HepG2 (cell line): ENCODE measurements around the gene FAM20A. TPM values are rescaled to one million over a fixed set of nuclear protein-coding genes. Genes with fewer than 3 reads are reported as not detected.

Experiments
- AHR ChIP-seq: IDR thresholded peaks from 2 replicates; pipeline ENCODE4 v1.6.1; 2018; ENCODE audit warnings: missing genetic modification reagents, missing compliant biosample characterization
- ATF6 ChIP-seq: sonication (generic); formaldehyde crosslinking; conservative IDR thresholded peaks from 2 replicates; pipeline ENCODE4 v1.4.0; 2020; ENCODE audit warnings: missing genetic modification reagents
- ISX ChIP-seq: sonication (generic); formaldehyde crosslinking; conservative IDR thresholded peaks from 2 replicates; pipeline ENCODE4 v1.5.0; 2020; ENCODE audit warnings: missing genetic modification reagents
- JUNB ChIP-seq: sonication (generic); formaldehyde crosslinking; IDR thresholded peaks from 2 replicates; pipeline ENCODE4 v1.8.0; 2022; ENCODE audit warnings: missing genetic modification reagents, mild to moderate bottlenecking, borderline replicate concordance
- MBNL3 ChIP-seq: fragments of 250-450 bp; sonication (Bioruptor Pico); conservative IDR thresholded peaks from 2 replicates; pipeline ENCODE4 v1.8.0; 2022; ENCODE audit warnings: mild to moderate bottlenecking, inconsistent platforms
- MNT ChIP-seq: fragments of 450-650 bp; IDR thresholded peaks from 2 replicates; pipeline ENCODE4 v1.6.1; 2016
- RBAK ChIP-seq: sonication (generic); formaldehyde crosslinking; IDR thresholded peaks from 2 replicates; pipeline ENCODE4 v1.5.1; 2020; ENCODE audit warnings: mild to moderate bottlenecking, missing genetic modification reagents
- SIX4 ChIP-seq: sonication (generic); formaldehyde crosslinking; IDR thresholded peaks from 2 replicates; pipeline ENCODE4 v1.4.0; 2020; ENCODE audit warnings: missing genetic modification reagents
- THAP11 ChIP-seq: IDR thresholded peaks from 2 replicates; pipeline ENCODE4 v1.6.1; 2016; ENCODE audit warnings: missing biosample characterization, missing genetic modification reagents
- ZBTB42 ChIP-seq: sonication (generic); formaldehyde crosslinking; IDR thresholded peaks from 2 replicates; pipeline ENCODE4 v1.5.0; 2020; ENCODE audit warnings: mild to moderate bottlenecking, missing genetic modification reagents
- ZEB1 ChIP-seq: IDR thresholded peaks from 2 replicates; pipeline ENCODE4 v1.6.1; 2012; ENCODE audit warnings: mild to moderate bottlenecking, low read depth, inconsistent platforms; ENCODE audit not compliant: insufficient replicate concordance
- ZNF121 ChIP-seq: sonication (generic); formaldehyde crosslinking; IDR thresholded peaks from 2 replicates; pipeline ENCODE4 v1.5.0; 2020; ENCODE audit warnings: mild to moderate bottlenecking, missing genetic modification reagents
- ZNF430 ChIP-seq: sonication (generic); formaldehyde crosslinking; IDR thresholded peaks from 2 replicates; pipeline ENCODE4 v1.9.0; 2021; ENCODE audit warnings: mild to moderate bottlenecking, missing genetic modification reagents
- ZNF558 ChIP-seq: sonication (generic); formaldehyde crosslinking; IDR thresholded peaks from 2 replicates; pipeline ENCODE4 v1.9.0; 2022; ENCODE audit warnings: mild to moderate bottlenecking, missing genetic modification reagents, borderline replicate concordance
- polyA plus RNA-seq, 8 experiments: library from polyadenylated mRNA; depleted of rRNA in 3 of 8; stranded (reverse) in 7 of 8; unstranded in 1 of 8; fragments of >200 nt; fragmentation: Illumina TruSeq in 4 of 8; extraction: Trizol in 4 of 8; gene quantifications; 2 replicates each; pipeline versions ENCODE4 v1.2.1 to v1.2.3, GENCODE V29; 2011 to 2016; ENCODE audit warnings: low read depth in 4 of 8, missing spikeins in 1 of 8, mixed read lengths in 1 of 8; ENCODE audit not compliant: insufficient read depth in 1 of 8
- total RNA-seq, 5 experiments: library from RNA; depleted of rRNA; stranded (reverse); fragments of >200 nt; fragmentation: Illumina TruSeq; extraction: Trizol; gene quantifications; 2 replicates each; pipeline ENCODE4 v1.2.3, GENCODE V29; 2016; ENCODE audit warnings: low read depth in 1 of 5
- TF ChIP-seq, protein P1 (sequence below): sonication (generic); formaldehyde crosslinking; IDR thresholded peaks from 2 replicates; pipeline ENCODE4 v1.4.0; 2020; ENCODE audit warnings: missing genetic modification reagents
- TF ChIP-seq, protein P2 (sequence below): sonication (generic); formaldehyde crosslinking; IDR thresholded peaks from 2 replicates; pipeline ENCODE4 v1.5.0; 2020; ENCODE audit warnings: mild to moderate bottlenecking, missing genetic modification reagents
- TF ChIP-seq, protein P3 (sequence below): IDR thresholded peaks from 2 replicates; pipeline ENCODE4 v1.6.1; 2016; ENCODE audit warnings: control low read depth
- TF ChIP-seq, protein P4 (sequence below): sonication (generic); formaldehyde crosslinking; IDR thresholded peaks from 2 replicates; pipeline ENCODE4 v1.9.0; 2021; ENCODE audit warnings: missing genetic modification reagents, mild to moderate bottlenecking, borderline replicate concordance

Gene FAM20A
- total and polyA plus RNA-seq, 2 of the 13 experiments (the other 11 are each of a cell fraction or from before 2014, with no cell fraction given), result 9.3 to 20.7 TPM

- TF ChIP-seq ISX (CRISPR knock-in tag) (no peak), JUNB (no peak), ZNF430 (CRISPR knock-in tag) (no peak), THAP11 (CRISPR knock-in tag) (no peak), AHR (no peak), ATF6 (no peak), ZBTB42 (CRISPR knock-in tag) (no peak), ZNF121 (CRISPR knock-in tag) (no peak), ZEB1 (no peak), MBNL3 (CRISPR knock-in tag) (no peak), RBAK (CRISPR knock-in tag) (no peak), ZNF558 (CRISPR knock-in tag) (no peak), SIX4 (CRISPR knock-in tag) (no peak), MNT (no peak)
- TF ChIP-seq, protein P1, sequence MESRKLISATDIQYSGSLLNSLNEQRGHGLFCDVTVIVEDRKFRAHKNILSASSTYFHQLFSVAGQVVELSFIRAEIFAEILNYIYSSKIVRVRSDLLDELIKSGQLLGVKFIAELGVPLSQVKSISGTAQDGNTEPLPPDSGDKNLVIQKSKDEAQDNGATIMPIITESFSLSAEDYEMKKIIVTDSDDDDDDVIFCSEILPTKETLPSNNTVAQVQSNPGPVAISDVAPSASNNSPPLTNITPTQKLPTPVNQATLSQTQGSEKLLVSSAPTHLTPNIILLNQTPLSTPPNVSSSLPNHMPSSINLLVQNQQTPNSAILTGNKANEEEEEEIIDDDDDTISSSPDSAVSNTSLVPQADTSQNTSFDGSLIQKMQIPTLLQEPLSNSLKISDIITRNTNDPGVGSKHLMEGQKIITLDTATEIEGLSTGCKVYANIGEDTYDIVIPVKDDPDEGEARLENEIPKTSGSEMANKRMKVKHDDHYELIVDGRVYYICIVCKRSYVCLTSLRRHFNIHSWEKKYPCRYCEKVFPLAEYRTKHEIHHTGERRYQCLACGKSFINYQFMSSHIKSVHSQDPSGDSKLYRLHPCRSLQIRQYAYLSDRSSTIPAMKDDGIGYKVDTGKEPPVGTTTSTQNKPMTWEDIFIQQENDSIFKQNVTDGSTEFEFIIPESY (CRISPR knock-in tag), result no peak
- TF ChIP-seq, protein P2, sequence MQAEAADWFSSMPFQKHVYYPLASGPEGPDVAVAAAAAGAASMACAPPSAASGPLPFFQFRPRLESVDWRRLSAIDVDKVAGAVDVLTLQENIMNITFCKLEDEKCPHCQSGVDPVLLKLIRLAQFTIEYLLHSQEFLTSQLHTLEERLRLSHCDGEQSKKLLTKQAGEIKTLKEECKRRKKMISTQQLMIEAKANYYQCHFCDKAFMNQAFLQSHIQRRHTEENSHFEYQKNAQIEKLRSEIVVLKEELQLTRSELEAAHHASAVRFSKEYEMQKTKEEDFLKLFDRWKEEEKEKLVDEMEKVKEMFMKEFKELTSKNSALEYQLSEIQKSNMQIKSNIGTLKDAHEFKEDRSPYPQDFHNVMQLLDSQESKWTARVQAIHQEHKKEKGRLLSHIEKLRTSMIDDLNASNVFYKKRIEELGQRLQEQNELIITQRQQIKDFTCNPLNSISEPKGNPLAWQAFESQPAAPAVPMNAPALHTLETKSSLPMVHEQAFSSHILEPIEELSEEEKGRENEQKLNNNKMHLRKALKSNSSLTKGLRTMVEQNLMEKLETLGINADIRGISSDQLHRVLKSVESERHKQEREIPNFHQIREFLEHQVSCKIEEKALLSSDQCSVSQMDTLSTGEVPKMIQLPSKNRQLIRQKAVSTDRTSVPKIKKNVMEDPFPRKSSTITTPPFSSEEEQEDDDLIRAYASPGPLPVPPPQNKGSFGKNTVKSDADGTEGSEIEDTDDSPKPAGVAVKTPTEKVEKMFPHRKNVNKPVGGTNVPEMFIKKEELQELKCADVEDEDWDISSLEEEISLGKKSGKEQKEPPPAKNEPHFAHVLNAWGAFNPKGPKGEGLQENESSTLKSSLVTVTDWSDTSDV, result no peak
- TF ChIP-seq, protein P3, sequence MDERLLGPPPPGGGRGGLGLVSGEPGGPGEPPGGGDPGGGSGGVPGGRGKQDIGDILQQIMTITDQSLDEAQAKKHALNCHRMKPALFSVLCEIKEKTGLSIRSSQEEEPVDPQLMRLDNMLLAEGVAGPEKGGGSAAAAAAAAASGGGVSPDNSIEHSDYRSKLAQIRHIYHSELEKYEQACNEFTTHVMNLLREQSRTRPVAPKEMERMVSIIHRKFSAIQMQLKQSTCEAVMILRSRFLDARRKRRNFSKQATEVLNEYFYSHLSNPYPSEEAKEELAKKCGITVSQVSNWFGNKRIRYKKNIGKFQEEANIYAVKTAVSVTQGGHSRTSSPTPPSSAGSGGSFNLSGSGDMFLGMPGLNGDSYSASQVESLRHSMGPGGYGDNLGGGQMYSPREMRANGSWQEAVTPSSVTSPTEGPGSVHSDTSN (CRISPR knock-in tag), result no peak
- TF ChIP-seq, protein P4, sequence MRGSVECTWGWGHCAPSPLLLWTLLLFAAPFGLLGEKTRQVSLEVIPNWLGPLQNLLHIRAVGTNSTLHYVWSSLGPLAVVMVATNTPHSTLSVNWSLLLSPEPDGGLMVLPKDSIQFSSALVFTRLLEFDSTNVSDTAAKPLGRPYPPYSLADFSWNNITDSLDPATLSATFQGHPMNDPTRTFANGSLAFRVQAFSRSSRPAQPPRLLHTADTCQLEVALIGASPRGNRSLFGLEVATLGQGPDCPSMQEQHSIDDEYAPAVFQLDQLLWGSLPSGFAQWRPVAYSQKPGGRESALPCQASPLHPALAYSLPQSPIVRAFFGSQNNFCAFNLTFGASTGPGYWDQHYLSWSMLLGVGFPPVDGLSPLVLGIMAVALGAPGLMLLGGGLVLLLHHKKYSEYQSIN, result no peak
These were observed 2.6 kb downstream of the FAM20A start (continued) for GRCh38 chr17:68598545-68598961.
